Stimulated activated CD8-positive, alpha-beta memory T cell treated with anti-CD3 and anti-CD28 coated beads, Interleukin-15, amount 100 ng/mL, for 1 hour (primary cell): ENCODE measurements around the gene TRIM24.

ENCODE experiments used
- DNase-seq: peaks from one replicate; pipeline ENCODE4 v3.0.0-alpha.2; 2020; ENCODE audit warnings: low read depth

TRIM24 gene

GRCh38 chr7:138625084-138625848 lies 165.2 kb downstream of the TRIM24 start:
- DNase-seq = no peak

GRCh38 chr7:138625849-138626230 lies 165.8 kb downstream of the TRIM24 start:
- DNase-seq = no peak

GRCh38 chr7:138626846-138627245 lies 166.8 kb downstream of the TRIM24 start:
- no peak for DNase-seq

DNA sequence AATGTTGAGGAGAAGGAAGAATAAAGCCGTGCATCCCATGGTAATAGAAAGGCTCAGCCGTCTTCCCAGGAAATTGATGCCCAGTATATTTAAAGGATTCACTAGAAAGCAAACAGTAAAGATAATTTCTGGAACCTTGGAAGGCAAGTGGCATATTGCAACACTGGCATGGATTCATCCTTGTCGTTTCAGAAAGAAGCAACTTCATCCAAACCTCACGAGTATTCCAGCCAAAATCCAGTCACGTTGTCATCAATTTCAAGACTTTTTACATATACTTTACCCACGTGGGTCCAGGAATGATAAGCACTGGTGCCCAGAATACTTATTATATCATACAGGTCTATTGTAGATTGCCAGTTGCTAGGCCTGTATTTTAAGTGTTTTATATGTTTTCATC lies 167.3 kb downstream of the TRIM24 start:
- DNase-seq = no peak

DNA sequence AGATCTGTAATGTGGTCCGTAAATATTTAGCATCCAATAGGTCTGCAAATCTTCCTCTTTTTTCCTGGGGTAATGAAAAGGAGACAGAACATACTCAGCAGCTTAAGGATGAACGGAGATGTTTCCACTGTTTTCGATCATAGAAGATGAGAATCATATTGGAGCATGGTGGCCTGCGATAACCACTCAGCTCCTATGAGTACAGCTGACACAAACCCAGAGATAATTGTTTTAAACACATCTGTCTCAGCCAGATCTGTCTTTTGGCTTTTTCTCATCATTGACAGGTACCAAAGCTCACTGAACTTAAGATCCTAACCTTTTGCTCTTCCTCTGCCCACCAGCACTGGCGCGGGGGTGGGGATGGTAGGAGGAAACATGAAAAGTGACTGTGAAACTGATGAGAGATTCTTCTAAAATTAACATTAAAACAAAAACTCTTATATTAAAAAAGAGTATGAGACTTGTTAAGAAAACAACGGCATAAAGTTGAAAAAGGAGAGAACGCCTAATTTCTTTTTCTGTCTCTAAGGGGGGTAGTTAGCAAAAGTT lies 170.1 kb downstream of the TRIM24 start:
- no peak for DNase-seq

- no peak for DNase-seq
Measured at GRCh38 chr7:138632384-138632783, 172.3 kb downstream of the TRIM24 start.

- DNase-seq = no peak
Measured at GRCh38 chr7:138632826-138633602, 173.0 kb downstream of the TRIM24 start.
